ENCODE data around the gene LRPAP1.

LRPAP1 gene

GRCh38 chr4:3524349-3524748, 7.9 kb downstream of the LRPAP1 start:
- 88 to 89% methylated on average over 8 of the region's 8 CpGs for WGBS, 2 experiments
- Histone ChIP-seq H3K27ac (ENCODE audit: insufficient read depth, low read depth, low read length, poor library complexity, severe bottlenecking) (no peak overlapping the region), H3K4me3 (ENCODE audit: insufficient read depth, low read depth, low read length) (no peak overlapping the region), H3K4me1 (ENCODE audit: control insufficient read depth, insufficient read depth, low read length) (peaks cover 20% of the 10 kb centered on the region), H3K27me3 (ENCODE audit: control insufficient read depth, insufficient read depth, low read length, poor library complexity, severe bottlenecking) (no peaks in the 10 kb centered on the region), H3K36me3 (ENCODE audit: control insufficient read depth, insufficient read depth, low read length) (peaks cover 5% of the 10 kb centered on the region), H3K9me3 (ENCODE audit: control insufficient read depth, low read length) (no peaks in the 10 kb centered on the region)

- no peak overlapping the region for H3K4me3 ChIP-seq (ENCODE audit: insufficient read depth, low read depth, low read length)
- no peak overlapping the region for H3K27ac ChIP-seq (ENCODE audit: insufficient read depth, low read depth, low read length, poor library complexity, severe bottlenecking)
- peaks cover 5% of the 10 kb centered on the region for H3K36me3 ChIP-seq (ENCODE audit: control insufficient read depth, insufficient read depth, low read length)
- H3K27me3 ChIP-seq (ENCODE audit: control insufficient read depth, insufficient read depth, low read length, poor library complexity, severe bottlenecking): no peaks in the 10 kb centered on the region
- peaks cover 20% of the 10 kb centered on the region for H3K4me1 ChIP-seq (ENCODE audit: control insufficient read depth, insufficient read depth, low read length)
- H3K9me3 ChIP-seq (ENCODE audit: control insufficient read depth, low read length): no peaks in the 10 kb centered on the region
- WGBS, 2 experiments: 92 to 94% methylated on average over 24 of the region's 24 CpGs
Observed at GRCh38 chr4:3523628-3524221, 8.5 kb downstream of the LRPAP1 start.

- WGBS, 2 experiments: 94 to 95% methylated on average over 10 of the region's 10 CpGs
- Histone ChIP-seq H3K4me3 (ENCODE audit: insufficient read depth, low read depth, low read length) (no peak overlapping the region), H3K36me3 (ENCODE audit: control insufficient read depth, insufficient read depth, low read length) (peaks cover 5% of the 10 kb centered on the region), H3K27ac (ENCODE audit: insufficient read depth, low read depth, low read length, poor library complexity, severe bottlenecking) (no peak overlapping the region), H3K27me3 (ENCODE audit: control insufficient read depth, insufficient read depth, low read length, poor library complexity, severe bottlenecking) (no peaks in the 10 kb centered on the region), H3K4me1 (ENCODE audit: control insufficient read depth, insufficient read depth, low read length) (peaks cover 20% of the 10 kb centered on the region), H3K9me3 (ENCODE audit: control insufficient read depth, low read length) (no peaks in the 10 kb centered on the region)
Observed at GRCh38 chr4:3523146-3523627, 9.0 kb downstream of the LRPAP1 start.

- Histone ChIP-seq H3K27me3 (ENCODE audit: control insufficient read depth, insufficient read depth, low read length, poor library complexity, severe bottlenecking) (no peaks in the 10 kb centered on the region), H3K36me3 (ENCODE audit: control insufficient read depth, insufficient read depth, low read length) (peaks cover 9% of the 10 kb centered on the region), H3K4me3 (ENCODE audit: insufficient read depth, low read depth, low read length) (no peak overlapping the region), H3K9me3 (ENCODE audit: control insufficient read depth, low read length) (no peaks in the 10 kb centered on the region), H3K27ac (ENCODE audit: insufficient read depth, low read depth, low read length, poor library complexity, severe bottlenecking) (no peak overlapping the region), H3K4me1 (ENCODE audit: control insufficient read depth, insufficient read depth, low read length) (peaks cover 20% of the 10 kb centered on the region)
- 92 to 95% methylated on average over 19 of the region's 19 CpGs for WGBS, 2 experiments
Observed at GRCh38 chr4:3522651-3523050, 9.6 kb downstream of the LRPAP1 start.

GRCh38 chr4:3522326-3522640, 9.9 kb downstream of the LRPAP1 start:
- 88 to 91% methylated on average over 15 of the region's 15 CpGs for WGBS, 2 experiments
- Histone ChIP-seq H3K9me3 (ENCODE audit: control insufficient read depth, low read length) (no peaks in the 10 kb centered on the region), H3K27ac (ENCODE audit: insufficient read depth, low read depth, low read length, poor library complexity, severe bottlenecking) (no peak overlapping the region), H3K4me3 (ENCODE audit: insufficient read depth, low read depth, low read length) (no peak overlapping the region), H3K36me3 (ENCODE audit: control insufficient read depth, insufficient read depth, low read length) (peaks cover 12% of the 10 kb centered on the region), H3K4me1 (ENCODE audit: control insufficient read depth, insufficient read depth, low read length) (peaks cover 17% of the 10 kb centered on the region), H3K27me3 (ENCODE audit: control insufficient read depth, insufficient read depth, low read length, poor library complexity, severe bottlenecking) (no peaks in the 10 kb centered on the region)

- H3K36me3 ChIP-seq (ENCODE audit: control insufficient read depth, insufficient read depth, low read length): peaks cover 17% of the 10 kb centered on the region
- no peak overlapping the region for H3K27ac ChIP-seq (ENCODE audit: insufficient read depth, low read depth, low read length, poor library complexity, severe bottlenecking)
- 95% methylated on average over 15 of the region's 16 CpGs for WGBS, 2 experiments
- no peak overlapping the region for H3K4me3 ChIP-seq (ENCODE audit: insufficient read depth, low read depth, low read length)
- peaks cover 12% of the 10 kb centered on the region for H3K4me1 ChIP-seq (ENCODE audit: control insufficient read depth, insufficient read depth, low read length)
- no peaks in the 10 kb centered on the region for H3K9me3 ChIP-seq (ENCODE audit: control insufficient read depth, low read length)
- no peaks in the 10 kb centered on the region for H3K27me3 ChIP-seq (ENCODE audit: control insufficient read depth, insufficient read depth, low read length, poor library complexity, severe bottlenecking)
Observed at GRCh38 chr4:3521621-3522325, 10.4 kb downstream of the LRPAP1 start.

- Histone ChIP-seq H3K4me1 (ENCODE audit: control insufficient read depth, insufficient read depth, low read length) (peaks cover 4% of the 10 kb centered on the region), H3K36me3 (ENCODE audit: control insufficient read depth, insufficient read depth, low read length) (peaks cover 17% of the 10 kb centered on the region), H3K9me3 (ENCODE audit: control insufficient read depth, low read length) (no peaks in the 10 kb centered on the region), H3K27ac (ENCODE audit: insufficient read depth, low read depth, low read length, poor library complexity, severe bottlenecking) (no peak overlapping the region), H3K4me3 (ENCODE audit: insufficient read depth, low read depth, low read length) (no peak overlapping the region), H3K27me3 (ENCODE audit: control insufficient read depth, insufficient read depth, low read length, poor library complexity, severe bottlenecking) (no peaks in the 10 kb centered on the region)
- 95 to 96% methylated on average over 31 of the region's 31 CpGs for WGBS, 2 experiments
Observed at GRCh38 chr4:3520796-3521600, 11.2 kb downstream of the LRPAP1 start.

GRCh38 chr4:3520276-3520675, 11.9 kb downstream of the LRPAP1 start:
- Histone ChIP-seq H3K4me1 (ENCODE audit: control insufficient read depth, insufficient read depth, low read length) (no peaks in the 10 kb centered on the region), H3K9me3 (ENCODE audit: control insufficient read depth, low read length) (no peaks in the 10 kb centered on the region), H3K36me3 (ENCODE audit: control insufficient read depth, insufficient read depth, low read length) (peaks cover 17% of the 10 kb centered on the region), H3K27ac (ENCODE audit: insufficient read depth, low read depth, low read length, poor library complexity, severe bottlenecking) (no peak overlapping the region), H3K4me3 (ENCODE audit: insufficient read depth, low read depth, low read length) (no peak overlapping the region), H3K27me3 (ENCODE audit: control insufficient read depth, insufficient read depth, low read length, poor library complexity, severe bottlenecking) (no peaks in the 10 kb centered on the region)
- 93 to 98% methylated on average over 11 of the region's 11 CpGs for WGBS, 2 experiments

GRCh38 chr4:3519468-3520264, 12.6 kb downstream of the LRPAP1 start:
- 94 to 96% methylated on average over 23 of the region's 23 CpGs for WGBS, 2 experiments
- Histone ChIP-seq H3K27ac (ENCODE audit: insufficient read depth, low read depth, low read length, poor library complexity, severe bottlenecking) (no peak overlapping the region), H3K4me3 (ENCODE audit: insufficient read depth, low read depth, low read length) (no peak overlapping the region), H3K4me1 (ENCODE audit: control insufficient read depth, insufficient read depth, low read length) (no peaks in the 10 kb centered on the region), H3K9me3 (ENCODE audit: control insufficient read depth, low read length) (no peaks in the 10 kb centered on the region), H3K27me3 (ENCODE audit: control insufficient read depth, insufficient read depth, low read length, poor library complexity, severe bottlenecking) (no peaks in the 10 kb centered on the region), H3K36me3 (ENCODE audit: control insufficient read depth, insufficient read depth, low read length) (peaks cover 18% of the 10 kb centered on the region)

Measured in ectodermal cell (in vitro differentiated cells).